Activated CD4-positive, alpha-beta T cell treated with anti-CD3 and anti-CD28 coated beads, Interleukin-2, amount 50 U/mL, for 4 hours (primary cell): ENCODE data around the gene TOP2A.

ENCODE experiments used
- DNase-seq, 2 experiments: peaks; one replicate each; pipeline ENCODE4 v3.0.0-alpha.2; 2020

The TOP2A gene

GRCh38 chr17:40355804-40356758 is 61.6 kb downstream of the TOP2A start:
- DNase-seq = no peak

GRCh38 chr17:40355123-40355803 is 62.4 kb downstream of the TOP2A start:
- DNase-seq = peak; percentile 72 to 74

GRCh38 chr17:40354221-40355122 is 63.2 kb downstream of the TOP2A start:
- DNase-seq = no peak

- DNase-seq = no peak
These were observed 64.8 kb downstream of the TOP2A start for GRCh38 chr17:40352779-40353394.

- no peak for DNase-seq
These were observed 65.4 kb downstream of the TOP2A start for GRCh38 chr17:40352237-40352778.

- DNase-seq = no peak
These were observed 66.1 kb downstream of the TOP2A start for GRCh38 chr17:40351359-40352236.

- DNase-seq = no peak
These were observed 66.9 kb downstream of the TOP2A start for GRCh38 chr17:40350689-40351358.

- no peak for DNase-seq
These were observed 67.6 kb downstream of the TOP2A start for GRCh38 chr17:40349895-40350688.

GRCh38 chr17:40349477-40349894 is 68.2 kb downstream of the TOP2A start:
- no peak for DNase-seq

GRCh38 chr17:40348562-40349476 is 68.9 kb downstream of the TOP2A start:
- DNase-seq = no peak

GRCh38 chr17:40348136-40348504 is 69.6 kb downstream of the TOP2A start:
- no peak for DNase-seq

GRCh38 chr17:40347319-40348135 is 70.2 kb downstream of the TOP2A start:
- DNase-seq = no peak

GRCh38 chr17:40346765-40347158 is 70.9 kb downstream of the TOP2A start:
- DNase-seq = no peak

- DNase-seq = no peak
These were observed 71.5 kb downstream of the TOP2A start for GRCh38 chr17:40345994-40346764.

- DNase-seq = no peak
These were observed 72.3 kb downstream of the TOP2A start for GRCh38 chr17:40345161-40345993.
